RPMI7951 (cell line): ENCODE results near the gene HDAC8. TPM values are rescaled to one million over a fixed set of nuclear protein-coding genes. Genes with fewer than 3 reads are reported as not detected.
"Not testable (repeated sequence)": the region's sequence is repeated elsewhere in the genome, so short reads cannot be mapped to it uniquely, and the experiment has no call there.

Experiments
- DNase-seq: peaks from one replicate; pipeline ENCODE4 v3.0.0-alpha.2; 2012; ENCODE audit warnings: low read depth
- total RNA-seq: library from RNA; depleted of rRNA; stranded (reverse); fragments of >200 nt; shearing (Covaris generic); gene quantifications from 2 replicates; pipeline ENCODE4 v1.2.3, GENCODE V29; 2014

The HDAC8 gene
- total RNA-seq, 1 experiment from 2014 or later = 35.0 TPM

GRCh38 chrX:72536542-72536941, 36.1 kb downstream of the HDAC8 start:
- DNase-seq = no peak

- peak; percentile 37 for DNase-seq
These were observed 40.3 kb downstream of the HDAC8 start for GRCh38 chrX:72532366-72532765.

- DNase-seq = peak; percentile 24
These were observed 45.8 kb downstream of the HDAC8 start for GRCh38 chrX:72526534-72527508.

GRCh38 chrX:72498782-72499181, 73.9 kb downstream of the HDAC8 start:
- peak; percentile 5 for DNase-seq

- no peak for DNase-seq
These were observed 77.6 kb downstream of the HDAC8 start for GRCh38 chrX:72495046-72495445.

GRCh38 chrX:72492499-72492898, 80.1 kb downstream of the HDAC8 start:
- DNase-seq = no peak

- not testable (repeated sequence) for DNase-seq
These were observed 82.4 kb downstream of the HDAC8 start for GRCh38 chrX:72490221-72490620.

- no peak for DNase-seq
These were observed 85.0 kb downstream of the HDAC8 start for GRCh38 chrX:72487661-72488060.

GRCh38 chrX:72479324-72480274, 93.0 kb downstream of the HDAC8 start:
- DNase-seq = no peak

GRCh38 chrX:72478853-72479252, 93.8 kb downstream of the HDAC8 start:
- no peak for DNase-seq

- no peak for DNase-seq
These were observed 94.3 kb downstream of the HDAC8 start for GRCh38 chrX:72478351-72478750.

GRCh38 chrX:72477781-72478181, 94.9 kb downstream of the HDAC8 start:
- DNase-seq = peak; percentile 3

GRCh38 chrX:72477376-72477775, 95.3 kb downstream of the HDAC8 start:
- DNase-seq = no peak

- DNase-seq = no peak
These were observed 96.5 kb downstream of the HDAC8 start for GRCh38 chrX:72475952-72476668.

- DNase-seq = no peak
These were observed 97.3 kb downstream of the HDAC8 start for GRCh38 chrX:72475338-72475737.

GRCh38 chrX:72470532-72471223, 102.0 kb downstream of the HDAC8 start:
- DNase-seq = no peak

- no peak for DNase-seq
These were observed 102.5 kb downstream of the HDAC8 start for GRCh38 chrX:72470117-72470516.

GRCh38 chrX:72468607-72469006, 104.0 kb downstream of the HDAC8 start:
- no peak for DNase-seq

- no peak for DNase-seq
These were observed 105.5 kb downstream of the HDAC8 start for GRCh38 chrX:72467135-72467534.

GRCh38 chrX:72466493-72466892, 106.2 kb downstream of the HDAC8 start:
- no peak for DNase-seq

- no peak for DNase-seq
These were observed 106.8 kb downstream of the HDAC8 start for GRCh38 chrX:72465889-72466288.
